HG02885 (cell line): ENCODE measurements around the gene NSUN4.

Source experiments
- ATAC-seq: cut with Tn5 transposase; IDR thresholded peaks from one replicate; pipeline ENCODE4 v1.9.1; 2021; ENCODE audit warnings: mild to moderate bottlenecking; ENCODE audit not compliant: unreplicated experiment, poor library complexity

The NSUN4 gene

GRCh38 chr1:46403916-46404315, 63.3 kb downstream of the NSUN4 start:
- no peak for ATAC-seq

- ATAC-seq, result no peak
These were observed 64.0 kb downstream of the NSUN4 start for GRCh38 chr1:46404482-46405196.

GRCh38 chr1:46405197-46405555, 64.6 kb downstream of the NSUN4 start:
- ATAC-seq, result no peak

GRCh38 chr1:46405724-46406123, 65.1 kb downstream of the NSUN4 start:
- no peak for ATAC-seq

GRCh38 chr1:46406881-46407608, 66.4 kb downstream of the NSUN4 start:
- ATAC-seq, result no peak

GRCh38 chr1:46407636-46408035, 67.0 kb downstream of the NSUN4 start:
- ATAC-seq, result no peak

- no peak for ATAC-seq
These were observed 67.9 kb downstream of the NSUN4 start for GRCh38 chr1:46408356-46409062.

- ATAC-seq, result no peak
These were observed 68.4 kb downstream of the NSUN4 start for GRCh38 chr1:46409063-46409372.

- ATAC-seq, result no peak
These were observed 69.8 kb downstream of the NSUN4 start for GRCh38 chr1:46410156-46411009.

- no peak for ATAC-seq
These were observed 70.4 kb downstream of the NSUN4 start for GRCh38 chr1:46411010-46411405.
